Neuron (in vitro differentiated cells): ENCODE results near the gene AFAP1L1.

Source experiments
- H2AFZ ChIP-seq: one replicate; pipeline ENCODE4 v1.6.1; 2013; ENCODE audit warnings: low read depth, mild to moderate bottlenecking, inconsistent platforms, low read length, moderate library complexity
- H3K27me3 ChIP-seq: one replicate; pipeline ENCODE4 v1.6.1; 2013; ENCODE audit warnings: low read length; ENCODE audit not compliant: insufficient read depth
- H3K36me3 ChIP-seq: one replicate; pipeline ENCODE4 v1.6.1; 2013; ENCODE audit warnings: low read length; ENCODE audit not compliant: insufficient read depth
- H3K4me1 ChIP-seq: one replicate; pipeline ENCODE4 v1.6.1; 2013; ENCODE audit warnings: low read length; ENCODE audit not compliant: insufficient read depth
- H3K4me3 ChIP-seq: 2 replicates; pipeline ENCODE4 v1.5.1; 2013; ENCODE audit warnings: mild to moderate bottlenecking, low read length, moderate library complexity
- H3K9me3 ChIP-seq: one replicate; pipeline ENCODE4 v1.6.1; 2013; ENCODE audit warnings: low read length

AFAP1L1 gene

DNA sequence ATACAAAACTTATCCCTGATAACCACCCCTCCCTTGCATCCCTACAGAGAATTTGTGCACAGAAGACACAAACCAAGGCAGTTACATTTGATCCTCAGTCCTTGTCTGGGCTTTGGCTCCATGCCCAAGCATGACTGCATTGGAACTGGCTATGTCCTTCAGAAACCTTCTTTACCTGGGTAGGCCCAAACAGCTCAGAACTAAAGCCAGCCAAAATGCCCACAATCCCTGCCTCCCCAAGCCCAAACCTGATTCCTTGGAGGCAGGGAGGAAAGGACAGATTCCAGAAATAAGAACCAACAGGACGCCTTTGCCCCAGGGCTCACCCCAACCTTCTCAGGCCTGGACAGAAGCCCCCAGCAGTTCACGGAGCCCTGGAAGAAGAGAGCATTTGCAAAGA lies 99.2 kb downstream of the AFAP1L1 start:
- no peak overlapping the region for H2AFZ ChIP-seq
- no peaks in the 10 kb centered on the region for H3K4me1 ChIP-seq
- no peak overlapping the region for H3K4me3 ChIP-seq
- no peaks in the 10 kb centered on the region for H3K27me3 ChIP-seq
- no peaks in the 10 kb centered on the region for H3K9me3 ChIP-seq
- H3K36me3 ChIP-seq: no peaks in the 10 kb centered on the region

DNA sequence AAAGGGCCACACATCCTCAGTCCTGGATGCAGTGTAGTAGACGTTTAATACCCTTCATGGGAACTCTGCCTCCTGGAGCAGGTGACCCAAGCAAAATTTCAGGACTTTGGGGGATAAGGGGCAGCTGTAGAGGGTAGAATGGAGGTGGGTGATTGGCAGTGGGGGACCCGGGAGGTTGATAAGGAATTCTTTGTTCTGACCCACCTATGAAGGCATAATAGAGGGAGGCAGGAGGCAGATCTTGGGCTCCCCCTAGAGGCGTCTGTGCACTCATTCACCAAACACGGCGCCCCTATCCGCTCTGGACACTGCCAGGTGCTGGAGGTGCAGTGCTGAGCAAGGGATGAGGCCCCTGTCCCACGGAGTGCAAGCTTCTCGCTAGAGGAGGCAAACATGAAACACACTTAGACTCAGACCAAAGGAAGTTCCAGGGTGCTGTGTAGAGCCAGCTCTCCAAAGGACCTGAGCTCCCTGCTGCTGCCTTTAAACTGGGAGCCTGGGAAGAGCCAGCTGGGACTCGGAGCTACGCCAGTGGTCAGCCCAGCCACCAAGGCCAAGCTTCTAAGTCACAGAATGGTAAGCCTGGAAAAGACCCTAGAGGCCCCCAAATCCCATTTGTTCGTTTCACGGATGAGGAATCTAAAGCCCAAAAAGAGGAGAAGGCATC lies 99.8 kb downstream of the AFAP1L1 start:
- Histone ChIP-seq H3K4me3 (no peak overlapping the region), H2AFZ (no peak overlapping the region), H3K4me1 (no peaks in the 10 kb centered on the region), H3K27me3 (no peaks in the 10 kb centered on the region), H3K36me3 (no peaks in the 10 kb centered on the region), H3K9me3 (no peaks in the 10 kb centered on the region)

DNA sequence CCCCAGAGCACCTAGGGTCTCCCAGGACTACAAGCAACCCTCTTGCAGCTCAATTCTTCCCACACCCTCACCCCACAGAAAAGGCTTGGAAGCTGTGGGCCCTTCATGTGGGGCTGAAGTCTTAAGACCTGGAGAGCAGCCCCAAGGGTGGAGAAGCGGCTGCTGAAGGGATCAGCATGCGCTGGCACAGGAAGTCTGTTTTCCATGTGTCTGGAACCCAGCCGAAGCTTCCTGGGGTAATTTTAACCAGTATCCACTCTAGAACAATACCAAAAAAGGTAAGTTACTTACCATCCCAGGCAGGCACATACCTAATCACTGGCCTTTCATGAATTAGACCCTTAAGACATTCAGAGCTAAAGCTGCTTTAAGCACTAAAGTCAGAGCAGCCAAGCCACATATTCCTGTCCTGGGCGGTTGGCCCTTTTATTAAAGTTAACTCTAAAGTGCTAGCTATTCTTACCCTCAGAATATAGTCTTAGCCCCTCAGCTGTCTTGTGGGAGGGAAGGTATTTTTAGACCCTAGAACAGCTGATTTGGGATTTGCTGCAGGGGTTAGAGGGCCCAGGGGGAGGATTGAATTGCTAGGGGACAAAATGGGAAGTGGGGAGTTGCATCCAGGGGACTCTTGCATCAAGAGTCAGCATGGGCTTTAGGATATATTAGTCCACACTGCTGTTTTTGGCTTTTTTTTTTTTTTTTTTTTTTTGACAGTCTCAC lies 100.6 kb downstream of the AFAP1L1 start:
- H3K4me1 ChIP-seq: no peaks in the 10 kb centered on the region
- no peaks in the 10 kb centered on the region for H3K36me3 ChIP-seq
- no peaks in the 10 kb centered on the region for H3K27me3 ChIP-seq
- H3K4me3 ChIP-seq: no peak overlapping the region
- no peak overlapping the region for H2AFZ ChIP-seq
- no peaks in the 10 kb centered on the region for H3K9me3 ChIP-seq

DNA sequence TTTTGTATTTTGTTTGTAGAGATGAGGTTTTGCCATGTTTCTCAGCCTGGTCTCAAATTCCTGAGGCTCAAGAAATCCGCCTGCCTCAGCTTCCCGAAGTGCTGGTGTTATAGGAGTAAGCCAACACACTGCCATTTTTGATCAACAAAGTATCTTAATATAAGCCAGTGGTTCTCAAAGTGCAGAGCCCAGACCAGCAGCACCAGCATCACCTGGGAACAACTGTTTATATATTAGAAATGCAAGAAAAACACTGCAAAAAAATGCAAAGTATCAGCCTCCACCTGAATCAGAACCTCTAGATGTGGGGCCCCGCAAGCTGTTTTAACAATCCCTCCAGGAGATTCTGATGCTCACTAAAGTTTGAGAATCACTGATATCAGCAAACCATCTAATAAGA lies 101.3 kb downstream of the AFAP1L1 start:
- Histone ChIP-seq H3K4me1 (no peaks in the 10 kb centered on the region), H3K4me3 (no peak overlapping the region), H3K36me3 (no peaks in the 10 kb centered on the region)

DNA sequence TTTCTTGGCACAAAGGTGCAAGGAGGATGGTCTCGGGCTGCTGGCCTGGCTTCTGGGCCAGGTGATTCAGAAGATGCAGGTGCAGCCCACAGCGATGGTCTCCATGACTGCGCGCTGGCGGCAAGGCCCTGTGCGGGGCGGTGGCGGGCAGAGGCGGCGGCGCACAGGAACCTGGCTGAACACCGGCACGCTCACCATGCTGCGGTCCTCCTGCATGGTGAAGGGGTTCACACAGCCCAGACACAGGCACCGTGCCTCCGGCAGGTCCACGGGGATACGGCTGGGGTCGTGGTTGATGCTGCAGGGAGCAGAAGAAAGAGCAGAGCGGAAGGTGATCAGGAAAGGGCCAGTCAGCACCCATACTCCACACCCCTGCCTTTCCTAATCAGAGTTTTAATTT lies 102.6 kb downstream of the AFAP1L1 start:
- Histone ChIP-seq H3K4me3 (no peak overlapping the region), H3K36me3 (no peaks in the 10 kb centered on the region), H3K27me3 (no peaks in the 10 kb centered on the region), H3K9me3 (no peaks in the 10 kb centered on the region), H3K4me1 (no peaks in the 10 kb centered on the region), H2AFZ (no peak overlapping the region)

More for the DNA sequence above, 101.3 kb downstream of the AFAP1L1 start:
- Histone ChIP-seq H3K27me3 (no peaks in the 10 kb centered on the region), H3K9me3 (no peaks in the 10 kb centered on the region), H2AFZ (no peak overlapping the region)

DNA sequence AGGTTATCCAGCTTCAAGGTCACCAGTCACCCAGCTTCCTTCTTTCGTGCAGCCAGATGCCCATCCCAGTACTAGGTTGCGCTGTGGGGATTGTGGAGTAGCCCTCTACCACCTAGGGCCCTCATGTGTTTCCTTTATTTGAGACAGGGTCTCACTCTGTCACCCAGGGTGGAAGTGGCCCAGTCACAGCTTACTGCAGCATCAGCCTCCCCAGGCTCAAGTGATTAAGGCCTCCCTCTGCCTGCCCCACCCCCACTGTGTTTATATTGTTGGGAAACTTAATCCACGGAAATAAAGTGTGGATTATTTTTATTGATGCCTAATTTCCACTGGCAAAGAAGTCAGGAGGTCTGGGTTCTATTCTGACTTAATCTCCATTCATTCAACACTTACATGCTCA lies 103.1 kb downstream of the AFAP1L1 start:
- Histone ChIP-seq H3K4me1 (no peaks in the 10 kb centered on the region), H3K36me3 (no peaks in the 10 kb centered on the region), H3K9me3 (no peaks in the 10 kb centered on the region), H3K27me3 (no peaks in the 10 kb centered on the region), H2AFZ (no peak overlapping the region), H3K4me3 (no peak overlapping the region)

DNA sequence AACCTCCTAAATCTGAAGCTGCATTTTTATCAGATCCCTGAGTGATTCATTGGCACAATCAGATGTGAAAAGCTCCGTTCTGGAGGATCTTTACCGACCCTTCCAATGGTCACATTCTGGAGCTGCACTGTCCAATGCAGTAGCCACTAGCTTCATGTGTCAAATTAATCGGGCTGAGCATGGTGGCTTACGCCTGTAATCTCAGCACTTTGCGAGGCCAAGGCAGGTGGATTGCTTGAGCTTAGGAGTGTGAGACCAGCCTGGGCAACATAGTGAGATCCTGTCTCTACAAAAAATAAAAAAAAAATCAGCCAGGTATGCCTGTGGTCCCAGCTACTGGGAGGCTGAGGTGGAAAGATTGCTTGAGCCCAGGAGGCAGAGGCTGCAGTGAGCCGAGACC lies 103.8 kb downstream of the AFAP1L1 start:
- Histone ChIP-seq H2AFZ (no peak overlapping the region), H3K9me3 (no peaks in the 10 kb centered on the region)

DNA sequence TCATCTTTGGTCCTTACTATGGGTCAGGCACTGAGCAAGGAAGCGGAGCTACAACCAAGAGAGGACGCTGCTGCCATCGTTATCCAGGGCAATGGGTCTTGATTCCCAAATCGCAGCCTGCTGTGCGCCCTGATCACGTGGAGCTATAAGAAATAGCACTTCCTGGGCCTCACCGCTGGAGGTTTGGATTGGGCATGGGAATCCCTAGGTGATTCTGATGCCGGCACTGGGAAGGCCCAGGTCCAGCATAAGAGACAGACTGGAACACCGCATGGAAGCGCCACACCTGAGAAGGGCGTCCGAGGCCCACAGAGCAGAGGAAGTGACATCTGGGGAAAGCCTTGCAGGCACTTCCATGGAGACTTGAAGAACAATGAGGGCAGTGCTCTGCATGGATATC lies 104.4 kb downstream of the AFAP1L1 start:
- Histone ChIP-seq H3K36me3 (no peaks in the 10 kb centered on the region), H3K9me3 (no peaks in the 10 kb centered on the region), H2AFZ (no peak overlapping the region), H3K27me3 (no peaks in the 10 kb centered on the region), H3K4me1 (no peaks in the 10 kb centered on the region), H3K4me3 (no peak overlapping the region)

More for the DNA sequence above, 103.8 kb downstream of the AFAP1L1 start:
- Histone ChIP-seq H3K36me3 (no peaks in the 10 kb centered on the region), H3K27me3 (no peaks in the 10 kb centered on the region), H3K4me3 (no peak overlapping the region), H3K4me1 (no peaks in the 10 kb centered on the region)

DNA sequence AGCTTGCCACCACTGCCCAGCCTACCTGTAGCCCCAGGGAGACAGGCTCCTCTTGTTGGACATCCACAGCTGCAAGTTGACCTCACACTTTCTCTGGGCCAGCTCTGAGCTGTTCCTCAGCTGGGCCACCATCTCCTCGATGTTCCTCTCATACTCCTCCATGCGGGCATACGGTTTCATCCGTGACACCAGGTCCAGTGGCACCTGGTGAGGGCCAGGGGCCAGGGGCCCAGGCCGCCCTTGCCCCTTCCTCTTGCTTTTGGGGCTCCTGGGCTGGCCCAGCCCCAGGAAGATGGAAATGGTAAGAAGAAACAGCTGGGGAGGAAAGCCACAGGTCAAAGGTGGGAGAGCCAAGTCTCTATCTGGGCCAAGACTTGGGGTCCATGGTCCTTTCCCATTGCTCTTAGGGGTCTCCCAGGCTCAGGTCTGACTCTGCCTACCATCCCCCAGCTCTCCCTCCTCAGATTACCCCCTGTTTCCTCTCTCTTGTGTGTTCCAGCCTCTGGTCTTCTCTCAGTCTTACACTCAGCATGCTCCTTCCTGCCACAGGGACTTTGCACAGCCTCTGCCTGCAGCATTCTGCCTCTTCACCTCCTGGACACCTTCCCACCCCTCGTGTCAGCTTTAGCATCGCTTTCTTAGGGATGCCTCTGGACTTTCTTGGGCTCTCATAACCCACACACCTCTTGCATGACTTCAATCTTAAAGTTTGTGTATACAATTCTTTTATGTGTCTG lies 105.2 kb downstream of the AFAP1L1 start:
- Histone ChIP-seq H3K4me1 (no peaks in the 10 kb centered on the region), H3K36me3 (no peaks in the 10 kb centered on the region), H2AFZ (no peak overlapping the region), H3K27me3 (no peaks in the 10 kb centered on the region), H3K4me3 (no peak overlapping the region), H3K9me3 (no peaks in the 10 kb centered on the region)

DNA sequence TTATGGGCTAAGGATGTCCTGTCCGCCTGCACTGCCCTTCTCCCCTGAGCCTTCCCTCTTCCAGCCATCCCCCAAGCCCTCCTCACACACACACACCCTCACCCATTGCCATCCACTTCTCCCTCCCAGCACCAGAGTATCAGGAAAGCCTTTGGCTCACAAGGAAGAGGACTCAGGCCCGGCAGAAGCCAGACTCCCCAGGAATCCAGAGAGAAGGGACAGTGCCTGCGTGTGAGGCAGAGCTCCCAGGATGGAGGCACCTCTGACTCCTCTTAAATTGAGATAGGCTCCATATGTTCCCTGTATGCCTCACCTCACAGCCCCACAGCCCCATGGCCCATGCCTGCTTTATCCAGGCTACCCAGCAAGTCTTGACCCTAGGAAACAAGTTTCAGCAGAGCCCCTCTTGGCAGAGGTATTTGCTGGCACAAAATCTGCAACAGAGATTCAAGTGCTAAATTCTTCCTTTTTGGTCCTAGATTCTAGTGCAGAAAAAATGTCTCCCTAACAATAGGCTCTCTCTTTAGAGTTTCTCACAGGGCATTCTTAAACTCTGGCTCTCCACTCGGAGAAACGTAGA lies 106.7 kb downstream of the AFAP1L1 start:
- H2AFZ ChIP-seq: no peak overlapping the region
- H3K4me1 ChIP-seq: no peaks in the 10 kb centered on the region
- no peaks in the 10 kb centered on the region for H3K27me3 ChIP-seq
- no peaks in the 10 kb centered on the region for H3K9me3 ChIP-seq
- H3K36me3 ChIP-seq: no peaks in the 10 kb centered on the region
- no peak overlapping the region for H3K4me3 ChIP-seq

DNA sequence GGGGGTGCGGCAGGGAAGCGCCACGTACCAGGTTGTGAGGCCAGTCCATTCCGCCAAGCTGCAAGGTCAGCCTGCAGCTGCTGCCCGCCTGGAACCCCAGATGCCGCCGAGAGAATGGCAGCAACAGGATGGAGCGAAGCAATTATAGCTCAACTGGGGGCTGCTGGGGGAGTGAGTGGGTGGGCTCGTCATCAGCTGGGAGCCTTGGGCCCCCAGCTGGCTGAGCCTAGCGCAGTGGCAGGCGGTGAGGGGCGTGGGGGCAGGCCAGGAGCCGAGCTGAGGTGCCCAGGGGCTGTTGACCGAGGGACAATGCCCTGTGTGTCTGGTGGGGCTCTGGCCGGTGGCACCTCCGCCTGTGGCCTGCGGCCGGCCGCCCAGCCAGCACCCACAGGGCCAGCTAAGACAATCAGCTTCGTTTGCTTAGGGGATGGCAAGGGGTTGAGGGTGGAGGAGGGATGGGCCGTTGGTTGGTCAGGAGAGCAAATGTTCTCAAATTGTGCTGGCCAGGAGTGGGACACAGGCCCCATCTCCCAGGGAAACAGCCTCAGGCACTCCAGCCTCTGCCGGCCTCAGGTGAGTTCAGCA lies 107.6 kb downstream of the AFAP1L1 start, which contains the start of gene IL17B:
IL17B (minus strand) TSS at position 116 of the 585 bp plus-strand sequence; CDS start at position 49, 67 bp downstream.
- no peak within 1 kb of the TSS for H3K4me3 ChIP-seq
- no peak within 1 kb of the TSS for H2AFZ ChIP-seq
- no peaks in the 10 kb centered on the region for H3K36me3 ChIP-seq
- H3K4me1 ChIP-seq: no peaks in the 10 kb centered on the region
- H3K27me3 ChIP-seq: no peaks in the 10 kb centered on the region
- H3K9me3 ChIP-seq: no peaks in the 10 kb centered on the region

DNA sequence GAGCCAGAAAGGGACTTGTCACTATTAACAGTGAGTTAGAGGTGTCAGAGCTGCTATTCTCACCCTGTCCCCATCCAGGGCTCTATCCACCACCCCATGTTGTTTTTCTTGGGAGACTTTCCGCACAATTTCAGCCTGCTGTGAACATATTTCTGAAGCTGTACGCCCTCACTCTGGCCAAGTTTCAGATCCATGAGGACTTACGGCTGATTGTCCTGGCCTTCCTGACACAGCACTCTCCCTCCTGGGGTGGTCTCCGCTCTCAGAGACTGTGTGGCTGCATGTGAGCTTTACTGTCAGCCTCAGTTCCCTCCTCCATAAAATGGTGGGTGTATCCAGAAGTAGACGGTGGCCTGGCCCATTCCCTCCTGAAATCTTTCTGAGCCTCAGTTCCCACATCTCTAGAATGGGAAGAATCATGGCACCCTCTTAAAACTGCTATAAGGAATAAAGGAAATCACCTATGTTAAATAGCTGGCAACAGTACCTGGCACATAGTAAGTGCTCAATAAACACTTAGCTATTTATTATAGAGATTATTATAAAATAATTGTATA lies 108.2 kb downstream of the AFAP1L1 start:
- Histone ChIP-seq H3K4me3 (no peak overlapping the region), H3K27me3 (no peaks in the 10 kb centered on the region), H3K9me3 (no peaks in the 10 kb centered on the region), H3K4me1 (no peaks in the 10 kb centered on the region), H2AFZ (no peak overlapping the region), H3K36me3 (no peaks in the 10 kb centered on the region)
